ENCODE results near the gene WWC2.

The WWC2 gene

DNA sequence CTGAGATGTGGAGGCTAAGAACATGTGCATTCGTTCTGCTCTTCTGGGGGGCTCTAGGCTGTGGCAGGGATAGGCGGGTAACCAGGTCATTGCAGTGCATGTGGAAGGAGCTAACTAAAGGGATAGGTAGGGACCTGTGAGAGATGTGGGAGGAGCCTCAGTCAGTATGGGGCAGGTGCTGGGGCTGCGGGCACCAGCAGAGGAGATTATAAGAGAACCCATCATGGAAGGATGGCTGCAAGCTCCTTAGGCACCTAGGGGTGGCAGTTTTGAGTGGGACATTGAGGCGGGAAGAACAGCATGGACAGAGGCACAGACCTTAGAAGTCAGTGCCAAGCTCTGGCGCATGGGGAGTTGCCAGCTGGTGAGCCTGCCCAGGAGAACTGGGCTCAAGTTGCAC is 213.8 kb downstream of the WWC2 start:
- TF ChIP-seq, protein P1, sequence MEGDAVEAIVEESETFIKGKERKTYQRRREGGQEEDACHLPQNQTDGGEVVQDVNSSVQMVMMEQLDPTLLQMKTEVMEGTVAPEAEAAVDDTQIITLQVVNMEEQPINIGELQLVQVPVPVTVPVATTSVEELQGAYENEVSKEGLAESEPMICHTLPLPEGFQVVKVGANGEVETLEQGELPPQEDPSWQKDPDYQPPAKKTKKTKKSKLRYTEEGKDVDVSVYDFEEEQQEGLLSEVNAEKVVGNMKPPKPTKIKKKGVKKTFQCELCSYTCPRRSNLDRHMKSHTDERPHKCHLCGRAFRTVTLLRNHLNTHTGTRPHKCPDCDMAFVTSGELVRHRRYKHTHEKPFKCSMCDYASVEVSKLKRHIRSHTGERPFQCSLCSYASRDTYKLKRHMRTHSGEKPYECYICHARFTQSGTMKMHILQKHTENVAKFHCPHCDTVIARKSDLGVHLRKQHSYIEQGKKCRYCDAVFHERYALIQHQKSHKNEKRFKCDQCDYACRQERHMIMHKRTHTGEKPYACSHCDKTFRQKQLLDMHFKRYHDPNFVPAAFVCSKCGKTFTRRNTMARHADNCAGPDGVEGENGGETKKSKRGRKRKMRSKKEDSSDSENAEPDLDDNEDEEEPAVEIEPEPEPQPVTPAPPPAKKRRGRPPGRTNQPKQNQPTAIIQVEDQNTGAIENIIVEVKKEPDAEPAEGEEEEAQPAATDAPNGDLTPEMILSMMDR (IDR thresholded peaks at IDR 0.05; ENCODE audit: borderline replicate concordance, insufficient read depth, low read depth, low read length): no peak
- H3K4me3 ChIP-seq (ENCODE audit: low read depth, low read length): no peak overlapping the region

DNA sequence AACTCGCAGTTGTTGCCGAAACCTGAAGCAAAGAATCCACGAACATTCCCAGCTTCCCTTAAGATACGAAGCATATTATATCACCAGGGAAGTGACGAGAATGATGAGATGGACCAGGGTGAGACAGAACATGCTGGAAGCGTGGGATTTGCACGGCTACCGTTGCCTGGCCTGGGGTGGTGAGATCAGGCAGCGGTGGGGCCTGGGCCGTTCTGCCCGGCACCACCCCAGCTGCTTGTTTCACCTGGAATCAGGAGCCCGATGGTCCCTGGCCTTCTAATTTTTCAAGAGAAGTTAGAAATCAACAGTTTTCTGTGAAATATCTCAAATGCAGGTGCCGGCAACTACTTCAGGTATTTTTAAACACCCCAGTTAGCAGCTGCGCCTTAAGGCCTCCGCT is 215.3 kb downstream of the WWC2 start:
- TF ChIP-seq, protein P1 (IDR thresholded peaks at IDR 0.05; ENCODE audit: borderline replicate concordance, insufficient read depth, low read depth, low read length): no peak
- H3K4me3 ChIP-seq (ENCODE audit: low read depth, low read length): no peak overlapping the region

DNA sequence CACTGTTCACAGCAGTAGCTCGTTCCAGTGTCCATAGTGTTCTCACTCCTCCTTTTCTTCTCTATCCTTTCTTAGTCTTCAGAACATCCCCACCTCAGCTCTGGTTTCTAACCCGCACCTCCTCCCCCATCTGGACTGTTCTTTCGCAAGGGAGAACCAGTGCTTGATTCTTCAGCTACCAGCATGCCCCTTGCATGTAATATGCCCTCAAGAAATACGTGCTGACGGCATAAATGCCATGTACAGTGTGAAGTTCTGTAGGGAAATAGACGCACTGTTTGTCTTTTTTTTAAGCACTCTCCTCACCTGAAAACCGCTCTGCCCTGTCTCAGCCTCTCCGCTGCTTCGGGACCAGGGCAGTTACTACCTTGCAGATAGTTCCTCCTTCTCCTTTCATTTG is 215.7 kb downstream of the WWC2 start:
- TF ChIP-seq, protein P1 (IDR thresholded peaks at IDR 0.05; ENCODE audit: borderline replicate concordance, insufficient read depth, low read depth, low read length): no peak
- H3K4me3 ChIP-seq (ENCODE audit: low read depth, low read length): no peak overlapping the region

DNA sequence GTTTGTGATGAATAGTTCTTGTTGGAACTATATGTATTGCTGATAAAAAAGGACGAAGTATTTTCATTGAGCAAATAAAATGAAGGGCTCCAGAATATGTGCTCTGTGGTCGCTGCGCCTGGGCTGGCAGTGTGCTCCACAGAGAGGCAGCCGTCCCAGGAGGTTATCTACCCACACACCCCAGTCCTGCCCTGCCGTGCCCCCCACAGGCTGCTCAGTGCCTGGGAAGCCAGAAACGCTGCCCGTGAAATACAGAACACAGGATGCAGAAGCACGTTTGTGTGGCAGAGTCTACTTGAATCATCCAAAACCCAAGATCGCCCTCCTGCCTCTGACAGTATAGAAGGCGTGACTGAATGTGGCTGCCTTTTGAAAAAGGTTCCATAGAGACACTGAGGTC is 219.6 kb downstream of the WWC2 start:
- TF ChIP-seq, protein P1 (IDR thresholded peaks at IDR 0.05; ENCODE audit: borderline replicate concordance, insufficient read depth, low read depth, low read length): no peak
- no peak overlapping the region for H3K4me3 ChIP-seq (ENCODE audit: low read depth, low read length)

DNA sequence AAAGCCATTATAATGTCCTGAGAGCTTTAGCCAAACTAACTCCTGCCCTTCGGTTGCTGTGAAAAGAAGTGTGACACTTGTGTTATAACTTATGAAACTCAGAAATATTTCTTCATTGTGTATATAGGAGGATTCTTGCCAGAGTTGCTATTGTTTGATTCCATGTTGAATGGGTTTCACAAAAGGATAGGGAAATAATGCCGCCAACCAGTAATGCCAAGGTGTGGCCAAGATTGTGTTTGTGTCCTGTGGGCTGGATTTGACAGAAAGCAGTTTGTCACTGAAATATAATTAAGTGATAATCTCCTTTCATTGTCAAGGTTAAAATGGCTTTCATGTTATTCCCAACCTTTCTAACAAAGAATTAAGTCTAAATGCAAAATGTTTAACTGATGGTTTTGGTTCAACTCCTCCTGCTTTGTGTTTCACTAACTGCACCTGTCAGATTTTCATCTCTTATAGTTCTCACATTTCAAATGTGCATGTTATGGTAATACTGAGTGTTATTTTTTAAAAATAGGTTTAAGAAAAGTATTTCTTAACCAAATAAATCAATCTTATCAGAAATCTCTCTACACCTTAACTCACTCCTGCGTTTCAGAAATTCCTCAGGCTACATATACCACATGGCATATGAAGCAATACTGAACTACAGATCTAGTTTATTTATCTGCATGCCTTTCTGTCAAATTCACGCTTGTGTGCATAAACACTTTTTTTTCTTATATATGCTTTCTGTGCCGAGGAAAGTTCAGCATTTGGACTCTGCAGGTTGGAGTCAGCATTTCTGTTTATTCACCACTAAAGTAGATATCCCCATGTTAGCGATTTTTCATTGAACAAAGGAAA is 221.4 kb downstream of the WWC2 start, which contains the start of gene CLDN22:
Gene CLDN22 (minus strand): TSS at position 66 of the 849 bp plus-strand sequence. CDS start 58 bp downstream, at position 8.
- H3K4me3 ChIP-seq (ENCODE audit: low read depth, low read length): no peak within 1 kb of the TSS
- TF ChIP-seq, protein P1 (IDR thresholded peaks at IDR 0.05; ENCODE audit: borderline replicate concordance, insufficient read depth, low read depth, low read length): no peak

DNA sequence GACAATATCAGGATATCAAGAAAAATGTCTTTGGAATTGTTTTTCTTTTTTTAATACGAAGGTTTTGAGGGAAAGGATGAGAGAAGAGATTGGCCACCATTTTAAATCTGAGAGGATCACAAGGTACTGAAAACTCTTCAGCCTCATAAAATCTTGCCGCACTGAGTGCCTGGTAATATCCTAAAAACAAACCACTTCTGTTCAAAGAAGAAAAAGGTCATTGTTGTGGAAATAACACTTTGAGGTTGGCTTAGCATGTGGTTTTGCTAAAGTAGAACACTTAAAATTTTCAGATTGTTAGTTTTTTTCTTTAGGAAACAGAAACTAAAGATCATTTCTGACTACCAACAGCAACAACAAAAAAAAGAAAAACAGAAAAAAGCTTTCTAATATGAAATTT is 222.0 kb downstream of the WWC2 start:
- TF ChIP-seq, protein P1 (IDR thresholded peaks at IDR 0.05; ENCODE audit: borderline replicate concordance, insufficient read depth, low read depth, low read length): no peak
- H3K4me3 ChIP-seq (ENCODE audit: low read depth, low read length): no peak overlapping the region

DNA sequence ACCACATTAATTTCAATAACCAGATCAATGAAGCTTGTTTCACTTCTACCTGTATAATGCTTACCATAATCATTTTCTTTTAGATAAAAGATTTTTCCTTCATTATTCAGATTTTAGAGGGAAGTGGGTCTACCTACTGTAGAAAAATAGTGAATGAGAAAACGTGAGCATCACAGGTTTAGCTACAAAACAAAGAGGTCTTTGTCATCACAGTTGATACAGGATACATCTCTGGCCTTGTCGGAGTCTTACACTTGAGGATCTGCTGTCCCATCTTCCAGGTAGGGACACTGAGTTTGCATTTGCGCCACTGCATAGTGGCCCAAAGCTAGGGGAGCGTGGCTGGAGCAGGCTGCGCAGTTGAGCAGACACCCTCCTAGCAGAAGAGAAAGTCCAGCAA is 222.5 kb downstream of the WWC2 start:
- H3K4me3 ChIP-seq (ENCODE audit: low read depth, low read length): no peak overlapping the region

More for the DNA sequence above, 222.5 kb downstream of the WWC2 start:
- TF ChIP-seq, protein P1 (IDR thresholded peaks at IDR 0.05; ENCODE audit: borderline replicate concordance, insufficient read depth, low read depth, low read length): no peak

Data from GM12875 (cell line).